Adipose tissue (tissue), 3 donors: ENCODE measurements around the gene IZUMO4. TPM values are rescaled to one million over a fixed set of nuclear protein-coding genes. Genes with fewer than 3 reads are reported as not detected.

Experiments used
- H3K27ac ChIP-seq: one replicate; pipeline ENCODE4 v1.5.1; 2013; ENCODE audit warnings: low read depth, low read length
- WGBS, 3 donors: extraction: QIAGEN DNeasy Blood & Tissue Kit; methylation state at CpG; one replicate each; pipeline ENCODE4 v1.1.7; 2013; 5-methylcytosine and 5-hydroxymethylcytosine counted together
- polyA plus RNA-seq, 3 donors: library from polyadenylated mRNA; stranded (reverse); fragments of 200-250 nt; gene quantifications; one replicate each; pipeline ENCODE4 v1.2.3, GENCODE V29; 2013
- donor health status: healthy with polysubstance abuse.
- donor health status: Bipolar disorder and iron deficiency.
- donor health status: healthy.

IZUMO4 gene, protein sequence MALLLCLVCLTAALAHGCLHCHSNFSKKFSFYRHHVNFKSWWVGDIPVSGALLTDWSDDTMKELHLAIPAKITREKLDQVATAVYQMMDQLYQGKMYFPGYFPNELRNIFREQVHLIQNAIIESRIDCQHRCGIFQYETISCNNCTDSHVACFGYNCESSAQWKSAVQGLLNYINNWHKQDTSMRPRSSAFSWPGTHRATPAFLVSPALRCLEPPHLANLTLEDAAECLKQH
- 10 to 100 TPM in 2 of 3 donors, 1 to 10 TPM in 1; 6.5 to 18.7 (median 17.0) TPM for polyA plus RNA-seq

GRCh38 chr19:2096480-2097202, at the start of gene IZUMO4:
IZUMO4 (plus strand) TSS chr19:2096915; CDS start chr19:2096946, 31 bp downstream.
- no peak within 1 kb of the TSS for H3K27ac ChIP-seq
- WGBS, 3 donors: 0% methylated on average over 46 to 69 of the region's 70 CpGs

DNA sequence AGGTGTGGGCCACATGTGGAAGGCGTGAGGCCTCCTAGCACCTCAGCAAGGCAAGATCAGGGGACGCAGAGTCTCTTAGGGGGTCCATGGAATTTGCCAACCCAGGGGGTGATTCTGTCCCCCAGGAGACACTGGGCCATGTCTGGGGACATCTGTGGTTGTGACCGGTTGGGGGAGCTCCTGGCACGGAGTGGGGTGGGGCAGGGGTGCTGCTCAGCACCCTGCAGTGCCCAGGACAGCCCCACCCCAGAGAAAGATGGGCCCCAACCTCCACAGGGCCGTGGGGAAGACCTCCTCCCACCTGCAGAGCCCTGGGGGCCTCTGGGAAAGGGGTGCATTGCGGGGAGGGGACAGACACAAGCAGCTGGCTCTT, 49.7 kb upstream of the IZUMO4 start:
- H3K27ac ChIP-seq: no peak overlapping the region
- 48 to 83% (median 81%) methylated on average over 6 of the region's 6 CpGs for WGBS, 3 donors

DNA sequence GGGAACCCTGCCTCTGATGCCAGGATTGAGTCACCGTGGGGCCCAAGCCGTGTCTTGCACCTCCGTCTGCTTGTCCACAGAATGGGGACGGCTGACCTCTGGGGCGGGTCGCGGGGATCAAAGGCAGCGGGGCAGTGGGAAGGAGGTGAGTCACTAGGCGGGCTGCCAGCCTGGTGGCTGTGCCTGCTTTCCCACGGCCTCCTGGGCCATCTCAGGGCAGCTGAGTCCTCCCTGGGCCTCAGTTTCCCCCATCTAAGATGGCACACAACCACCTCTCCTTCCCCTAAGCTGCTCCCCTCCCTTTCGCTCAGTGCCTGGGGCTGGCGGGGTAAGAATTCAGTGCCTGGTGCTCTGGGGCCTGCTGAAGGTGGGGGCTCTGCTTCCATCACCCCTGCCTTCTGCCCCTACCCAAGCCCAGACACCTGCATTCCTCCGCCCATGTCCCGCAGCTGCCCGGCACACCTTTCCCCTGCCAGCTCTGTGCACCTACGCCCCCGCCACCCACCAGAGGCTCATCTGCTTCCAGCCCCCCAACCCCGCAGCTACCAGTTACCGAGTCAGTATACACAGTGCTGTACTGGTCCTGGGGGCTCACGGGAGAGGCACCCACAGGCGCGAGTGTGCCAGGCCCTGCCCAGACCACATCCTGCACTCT, 49.1 kb upstream of the IZUMO4 start:
- WGBS, 3 donors: 42 to 74% (median 73%) methylated on average over 20 to 22 of the region's 22 CpGs
- no peak overlapping the region for H3K27ac ChIP-seq

DNA sequence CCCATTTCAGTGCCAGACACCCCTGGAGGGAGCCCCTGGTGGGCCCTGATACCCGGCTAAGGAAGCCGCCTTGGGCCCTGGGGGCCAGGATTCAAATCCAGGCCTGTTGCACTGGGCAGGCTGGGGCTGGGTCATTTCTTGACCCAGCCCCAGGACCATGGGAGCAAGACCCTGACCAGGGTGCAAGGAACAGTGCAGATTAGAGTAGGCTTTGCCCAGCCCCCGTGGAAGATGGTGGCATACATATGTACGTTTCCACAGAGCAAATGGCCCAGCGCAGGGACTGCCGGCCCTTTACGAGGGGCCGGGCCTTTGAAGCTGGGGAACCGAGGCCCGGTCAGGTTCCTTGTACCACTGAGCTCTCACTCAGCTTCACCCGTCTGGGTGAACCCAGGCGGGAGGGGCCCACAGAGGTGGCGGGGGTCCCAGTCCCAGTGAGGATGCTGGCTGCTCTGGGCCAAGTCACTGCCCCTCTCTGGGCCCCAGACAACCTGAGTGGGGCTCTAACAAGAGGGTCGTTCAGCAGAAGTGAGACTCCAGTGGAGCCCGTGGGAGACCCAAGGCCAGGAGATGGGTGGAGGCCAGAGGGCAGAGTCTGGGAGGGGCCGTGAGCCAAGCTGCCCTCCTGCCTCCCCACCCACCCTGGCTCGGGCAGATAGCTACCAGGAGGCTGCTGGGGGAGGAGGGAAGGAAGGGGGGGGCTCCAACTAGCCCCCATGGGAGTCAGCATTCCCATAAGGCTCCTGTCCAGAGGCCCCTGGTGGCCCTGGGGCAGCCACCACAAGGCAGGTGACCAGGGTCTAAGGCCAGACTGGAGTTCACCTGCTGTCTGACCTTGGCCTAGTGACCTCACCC, 48.4 kb upstream of the IZUMO4 start:
- H3K27ac ChIP-seq: no peak overlapping the region
- WGBS, 3 donors: 42 to 73% (median 69%) methylated on average over 16 to 17 of the region's 17 CpGs

DNA sequence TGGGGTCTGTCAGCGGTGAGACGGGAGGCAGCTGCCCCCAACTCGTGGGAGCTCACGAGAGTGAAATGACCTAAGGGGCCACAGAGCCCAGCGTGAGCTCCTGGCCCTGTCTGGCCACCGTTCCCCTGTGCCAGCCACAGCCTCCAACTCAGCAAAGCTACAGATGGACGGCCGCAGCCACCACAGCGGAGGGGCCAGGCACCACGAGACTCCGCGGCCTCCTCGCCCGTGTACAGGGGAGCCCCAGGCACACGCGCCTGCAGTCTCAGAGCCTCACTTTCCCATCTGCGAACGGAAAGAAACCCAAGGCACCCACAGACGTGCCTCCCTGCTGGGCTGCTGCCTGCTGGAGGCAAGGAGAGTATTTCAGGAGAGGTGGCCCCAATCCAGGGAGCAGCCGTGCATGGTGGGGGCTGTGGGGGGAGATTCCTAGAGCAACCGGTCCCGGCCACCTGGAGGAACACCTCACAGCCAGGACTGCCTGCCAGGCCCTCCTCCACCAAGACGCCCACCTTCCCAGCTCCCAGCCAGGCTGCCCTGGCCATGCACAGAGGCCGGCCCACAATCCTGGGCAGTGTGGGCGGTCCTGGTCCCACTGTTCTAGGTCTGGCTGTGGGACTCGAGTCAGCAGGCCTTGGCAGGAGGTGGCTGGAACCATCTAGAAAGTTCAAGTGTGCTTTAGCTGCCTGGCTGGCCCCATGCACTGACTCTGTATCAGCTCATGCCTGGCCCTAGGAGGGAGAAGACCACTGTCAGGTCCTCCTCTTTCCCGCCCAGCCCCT, 47.6 kb upstream of the IZUMO4 start:
- 27 to 57% (median 47%) methylated on average over 27 of the region's 27 CpGs for WGBS, 3 donors

DNA sequence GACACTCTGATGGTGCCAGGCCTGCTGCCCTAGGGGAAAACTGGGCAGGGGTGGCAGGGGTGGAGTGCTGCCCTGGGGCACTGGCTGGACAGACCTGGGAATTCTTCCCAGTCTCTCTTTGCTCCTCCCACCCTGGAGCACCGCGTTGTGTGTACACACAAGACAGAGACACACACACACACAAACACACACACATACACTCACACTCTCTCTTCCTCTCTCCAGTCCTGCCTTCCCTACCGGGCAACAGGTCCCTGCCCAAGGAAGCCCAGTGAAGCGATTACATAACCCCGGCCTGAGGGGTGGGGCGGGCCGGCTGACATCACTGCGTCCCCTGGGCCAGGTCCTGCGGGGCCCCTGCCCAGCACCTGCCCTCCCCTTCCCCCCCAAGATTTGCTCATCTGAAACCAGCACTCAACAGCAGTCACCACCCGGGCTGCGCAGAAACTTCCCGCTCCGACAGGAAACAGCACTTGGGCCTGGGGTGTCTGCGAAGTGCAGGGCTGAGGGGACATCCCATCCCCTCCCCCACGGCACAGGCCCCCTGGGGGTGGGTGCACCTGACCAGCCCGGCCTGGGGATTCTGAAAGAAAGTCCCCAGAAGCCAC, 46.9 kb upstream of the IZUMO4 start:
- WGBS, 3 donors: 0 to 1% (median 0%) methylated on average over 16 of the region's 16 CpGs
- H3K27ac ChIP-seq: peak overlapping the region; percentile 53

More for the DNA sequence above, 47.6 kb upstream of the IZUMO4 start:
- no peak overlapping the region for H3K27ac ChIP-seq

GRCh38 chr19:2050349-2050990, 46.2 kb upstream of the IZUMO4 start:
- WGBS, 3 donors: 1% methylated on average over 33 to 49 of the region's 49 CpGs
- peak overlapping the region; percentile 53 for H3K27ac ChIP-seq

DNA sequence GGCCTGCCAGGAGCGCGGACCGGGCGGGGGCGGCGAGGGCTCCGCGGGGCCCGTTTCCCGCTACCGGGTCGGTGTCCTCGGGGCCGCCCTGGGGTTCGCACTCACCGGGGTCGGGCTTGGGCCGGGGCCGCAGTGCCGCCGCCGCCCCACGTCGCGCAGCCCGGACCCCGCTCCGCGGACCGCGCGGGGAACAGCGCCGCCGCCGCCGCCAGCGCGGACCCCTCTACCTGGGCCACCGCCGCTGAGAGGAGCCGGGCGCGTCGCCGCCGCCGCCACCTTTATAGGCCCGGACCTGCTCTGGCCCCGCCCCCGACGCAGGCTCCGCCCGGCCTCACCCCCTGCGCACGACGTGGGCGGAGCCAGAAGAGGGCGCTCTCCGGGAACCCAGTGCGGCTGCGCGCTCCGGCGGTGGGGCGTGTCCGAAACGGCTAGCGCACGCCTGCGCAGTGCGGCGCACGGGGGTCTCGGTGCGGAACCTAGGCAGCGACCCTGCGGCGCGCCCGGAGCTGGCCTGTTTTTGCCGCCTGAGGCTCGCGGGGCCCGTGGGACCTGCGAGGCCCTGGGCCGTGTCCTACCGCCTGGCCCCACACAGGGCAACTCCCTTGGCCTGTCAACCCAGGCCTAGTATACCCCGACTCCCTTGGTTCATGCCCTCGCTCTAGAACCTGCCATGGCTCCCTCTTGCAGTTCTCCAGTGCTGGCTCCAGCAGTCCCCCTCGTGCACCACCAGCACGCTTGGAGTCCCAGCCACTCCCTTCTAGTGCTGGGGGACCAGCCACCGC, 45.5 kb upstream of the IZUMO4 start, which contains the start of gene MKNK2:
Gene MKNK2 (minus strand): TSS at position 254 of the 782 bp plus-strand sequence. CDS start 393 bp downstream, outside the sequence.
- 2 to 4% (median 3%) methylated on average over 41 to 93 of the region's 93 CpGs for WGBS, 3 donors
- H3K27ac ChIP-seq: peak within 1 kb of the TSS; percentile 53

GRCh38 chr19:2051773-2052704, 44.7 kb upstream of the IZUMO4 start:
- WGBS, 3 donors: 31 to 38% (median 36%) methylated on average over 17 to 18 of the region's 18 CpGs
- no peak overlapping the region for H3K27ac ChIP-seq

DNA sequence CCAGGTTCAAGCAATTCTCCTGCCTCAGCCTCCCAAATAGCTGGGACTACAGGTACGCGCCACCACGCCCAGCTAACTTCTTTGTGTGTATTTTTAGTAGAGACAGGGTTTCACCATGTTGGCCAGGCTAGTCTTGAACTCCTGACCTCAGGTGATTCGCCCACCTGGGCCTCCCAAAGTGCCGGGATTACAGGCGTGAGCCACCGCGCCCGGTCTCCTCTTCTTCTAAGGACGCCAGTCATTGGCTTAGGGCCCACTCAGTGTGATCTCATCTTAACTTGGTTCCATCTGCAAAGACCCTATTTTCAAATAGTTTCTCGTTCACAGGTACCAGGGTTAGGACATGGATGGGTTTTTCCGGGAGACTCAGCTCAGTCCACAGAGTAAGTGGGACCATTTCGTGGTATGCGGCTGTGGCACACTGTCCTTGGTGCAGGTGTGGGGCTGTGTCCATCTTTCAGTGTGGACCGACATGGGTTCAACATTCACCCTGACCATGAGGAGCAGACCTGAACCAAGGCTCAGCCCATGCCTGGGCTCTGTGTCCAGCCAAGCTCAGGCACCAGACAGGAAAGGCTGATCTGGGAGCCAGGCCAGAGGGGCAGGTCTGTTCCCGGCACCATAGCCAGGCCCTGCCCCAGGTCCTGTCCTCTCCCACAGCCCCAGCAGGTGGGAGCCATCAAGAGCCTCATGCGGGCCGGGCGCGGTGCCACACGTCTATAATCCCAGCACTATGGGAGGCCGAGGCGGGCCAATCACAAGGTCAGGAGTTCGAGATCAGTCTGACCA, 42.9 kb upstream of the IZUMO4 start:
- 63 to 77% (median 69%) methylated on average over 24 of the region's 24 CpGs for WGBS, 3 donors

GRCh38 chr19:2054763-2055162, 42.0 kb upstream of the IZUMO4 start:
- no peak overlapping the region for H3K27ac ChIP-seq

More for the DNA sequence above, 42.9 kb upstream of the IZUMO4 start:
- no peak overlapping the region for H3K27ac ChIP-seq

DNA sequence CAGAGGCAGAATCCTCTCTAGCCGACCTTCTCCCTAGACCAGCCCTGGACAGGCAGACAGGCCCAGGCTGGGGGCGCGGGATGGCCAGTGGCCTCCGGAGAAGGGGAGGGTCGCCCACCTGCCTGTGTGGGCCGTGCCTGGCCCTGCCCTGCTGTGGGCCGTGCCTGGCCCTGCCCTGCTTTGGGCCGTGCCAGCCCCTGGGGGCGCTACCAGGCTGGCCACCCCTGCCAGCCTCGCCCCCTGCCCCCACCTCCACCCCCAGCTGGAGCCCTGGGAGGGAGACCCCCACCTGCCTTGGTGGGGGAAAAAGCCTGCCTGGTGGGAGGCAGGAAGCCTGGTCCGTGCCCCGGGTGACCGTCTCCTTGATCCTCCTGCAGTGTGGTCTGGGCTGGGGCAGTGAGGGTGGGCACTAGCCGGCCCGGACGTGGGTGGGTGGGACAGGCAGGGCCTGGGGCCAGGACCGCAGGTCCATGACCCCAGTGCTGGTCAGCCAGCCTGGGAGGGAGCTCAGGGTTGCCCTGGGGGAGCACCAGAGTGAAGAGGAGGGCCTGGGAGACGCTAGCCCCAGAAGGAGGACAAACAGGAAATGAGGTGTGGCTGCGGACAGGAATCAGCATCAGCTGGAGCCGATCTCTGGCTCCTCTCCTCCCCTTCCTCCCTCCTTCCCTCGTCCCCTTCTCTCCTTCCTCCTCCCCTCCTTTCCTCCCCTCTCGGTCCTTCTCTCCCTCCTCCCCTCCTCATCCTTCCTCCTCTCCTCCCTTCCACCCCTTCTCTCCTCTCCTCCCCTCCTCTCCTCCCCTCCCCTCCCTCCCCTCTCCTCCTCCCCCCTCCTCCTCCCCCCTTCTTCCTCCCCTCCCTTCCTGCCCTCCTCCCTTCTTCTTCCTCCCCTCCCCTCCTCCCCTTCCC, 40.5 kb upstream of the IZUMO4 start:
- WGBS, 3 donors: 15 to 47% (median 19%) methylated on average over 19 to 22 of the region's 22 CpGs
- H3K27ac ChIP-seq: peak overlapping the region; percentile 93

More at GRCh38 chr19:2054763-2055162, 42.0 kb upstream of the IZUMO4 start:
- 64 to 78% (median 68%) methylated on average over 8 of the region's 8 CpGs for WGBS, 3 donors

DNA sequence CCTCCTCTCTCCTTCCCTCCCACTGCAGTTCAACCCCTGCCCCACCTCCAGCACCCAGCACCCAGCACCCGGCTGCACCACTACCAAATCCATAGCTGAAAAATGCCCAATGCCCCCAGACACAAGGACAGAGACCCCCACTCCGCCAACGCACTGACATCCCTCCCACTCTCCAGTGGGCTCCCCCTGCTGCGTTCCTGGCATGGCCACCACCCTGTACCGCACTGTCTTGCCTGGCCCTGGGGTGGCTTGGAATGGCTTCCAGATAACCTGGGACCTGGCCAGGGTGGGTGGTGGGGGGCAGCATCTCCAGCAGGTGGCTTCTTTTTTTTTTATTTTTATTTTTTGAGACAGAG, 39.9 kb upstream of the IZUMO4 start:
- WGBS, 3 donors: 33 to 58% (median 37%) methylated on average over 5 of the region's 5 CpGs
- H3K27ac ChIP-seq: no peak overlapping the region
